HG03354 (cell line): Measurements from ENCODE around the gene MSN.
"Not testable (repeated sequence)": the region's sequence is repeated elsewhere in the genome, so short reads cannot be mapped to it uniquely, and the experiment has no call there.

Experiments
- ATAC-seq: cut with Tn5 transposase; IDR thresholded peaks from one replicate; pipeline ENCODE4 v1.9.1; 2021; ENCODE audit warnings: mild to moderate bottlenecking; ENCODE audit not compliant: unreplicated experiment, poor library complexity, severe bottlenecking

MSN gene

DNA sequence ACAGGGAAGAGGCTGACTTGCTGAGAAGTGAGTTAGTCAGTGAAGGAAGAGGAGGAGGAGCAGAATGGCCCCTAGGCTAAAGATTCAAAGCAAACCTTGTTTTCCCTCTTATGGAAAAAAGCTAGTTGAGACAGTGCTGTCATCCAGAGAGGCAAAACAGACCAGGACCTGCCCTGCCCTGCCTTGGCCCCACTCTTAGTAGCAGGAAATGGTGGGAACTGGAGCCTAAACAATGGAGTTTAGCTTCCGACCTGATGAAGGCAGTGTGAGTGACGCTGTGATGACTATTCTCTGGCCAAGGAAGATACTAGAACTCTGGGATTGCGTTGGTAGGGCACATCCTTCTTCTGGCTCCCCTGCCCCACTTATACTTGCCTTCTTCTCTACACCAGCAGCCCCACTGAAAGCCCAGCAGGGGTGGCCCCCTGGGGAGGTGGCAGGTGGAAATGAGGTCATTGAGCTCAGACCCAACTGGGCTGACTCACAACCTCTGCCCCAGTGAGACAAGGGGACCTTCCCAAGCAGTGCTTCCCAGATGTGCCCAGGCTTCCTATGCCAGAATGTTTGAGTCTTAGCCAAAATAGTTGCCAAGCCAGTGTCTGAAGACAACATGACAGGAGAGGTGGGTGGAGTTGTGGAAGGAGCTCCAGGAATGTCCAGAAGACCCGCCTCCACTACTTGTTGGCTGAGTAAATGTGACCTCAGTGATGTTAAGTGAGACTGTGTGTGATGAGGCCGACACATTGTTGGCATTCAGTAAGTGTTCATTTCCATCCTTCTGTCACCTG, 38.8 kb downstream of the MSN start:
- peak; percentile 63 for ATAC-seq

DNA sequence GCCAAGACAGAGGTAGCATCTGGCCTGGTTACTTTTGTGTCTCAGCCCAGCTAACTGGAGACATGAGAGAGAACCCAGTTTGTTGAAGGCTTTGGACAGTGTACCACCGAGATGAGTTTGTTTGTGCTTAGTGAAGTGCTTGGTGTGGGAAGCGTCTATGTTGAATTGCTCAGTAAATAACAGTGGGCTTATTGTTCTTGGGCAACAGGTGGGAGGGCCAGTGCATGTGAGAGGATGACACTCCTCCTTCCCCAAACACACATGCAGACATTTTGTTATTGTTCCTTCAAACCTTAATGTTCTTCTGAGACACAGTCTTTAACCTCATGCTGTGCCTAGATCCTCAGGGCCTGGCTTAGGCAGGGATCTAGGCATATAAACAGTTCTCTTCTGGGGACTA, 39.7 kb downstream of the MSN start:
- no peak for ATAC-seq

- no peak for ATAC-seq
These were observed 44.8 kb downstream of the MSN start for GRCh38 chrX:65712005-65712806.

GRCh38 chrX:65718538-65718937, 51.1 kb downstream of the MSN start:
- no peak for ATAC-seq

DNA sequence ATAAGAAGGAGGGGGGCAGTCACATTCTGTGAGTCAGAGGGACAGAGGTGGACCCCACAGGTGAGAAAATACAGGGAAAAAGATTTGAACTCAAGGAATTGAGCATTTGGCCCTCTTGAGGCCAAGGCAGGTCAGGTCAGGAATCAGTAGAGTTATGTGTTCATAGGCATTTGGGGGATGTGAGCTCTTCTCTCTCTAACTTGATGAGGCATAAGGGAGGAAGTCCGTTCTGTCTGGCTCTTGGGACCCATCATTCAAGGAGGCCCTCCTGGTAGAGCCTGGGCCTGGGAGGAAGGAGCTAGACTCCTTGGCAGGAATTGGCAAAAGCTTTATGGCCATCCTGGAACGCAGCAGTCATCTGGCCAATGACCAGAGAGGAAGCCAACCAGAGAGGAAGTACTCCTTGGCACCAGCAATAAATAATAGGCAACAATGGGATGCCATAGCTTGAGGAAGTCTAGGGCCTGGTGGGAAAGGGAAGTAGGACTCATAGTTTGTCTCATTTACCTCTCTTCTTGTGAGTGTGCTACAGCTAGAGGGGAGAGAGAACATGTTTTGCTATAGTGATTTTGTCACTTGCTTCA, 53.0 kb downstream of the MSN start:
- ATAC-seq, result no peak

- peak; percentile 81 for ATAC-seq
These were observed 56.3 kb downstream of the MSN start for GRCh38 chrX:65723706-65724105.

DNA sequence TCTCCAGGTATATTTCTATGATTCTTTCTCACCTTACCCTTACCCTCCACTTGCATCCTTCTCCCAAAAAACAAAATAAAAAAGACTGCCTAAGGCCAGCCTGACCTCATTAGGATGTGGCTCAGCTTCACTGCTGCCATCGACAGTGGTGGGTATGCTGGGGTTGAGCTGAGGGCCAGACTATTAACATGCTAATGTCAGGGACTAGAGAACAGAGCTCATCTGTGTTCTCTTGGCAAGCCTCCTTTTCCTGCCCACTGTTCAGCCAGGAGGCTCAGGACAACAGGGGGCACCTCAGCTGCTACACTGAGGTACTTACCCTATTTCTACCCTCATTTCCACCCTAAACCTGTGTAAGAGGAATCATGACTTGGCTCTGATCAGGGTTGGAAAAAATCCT, 59.3 kb downstream of the MSN start:
- ATAC-seq, result no peak

- no peak for ATAC-seq
These were observed 64.3 kb downstream of the MSN start for GRCh38 chrX:65731684-65732289.

DNA sequence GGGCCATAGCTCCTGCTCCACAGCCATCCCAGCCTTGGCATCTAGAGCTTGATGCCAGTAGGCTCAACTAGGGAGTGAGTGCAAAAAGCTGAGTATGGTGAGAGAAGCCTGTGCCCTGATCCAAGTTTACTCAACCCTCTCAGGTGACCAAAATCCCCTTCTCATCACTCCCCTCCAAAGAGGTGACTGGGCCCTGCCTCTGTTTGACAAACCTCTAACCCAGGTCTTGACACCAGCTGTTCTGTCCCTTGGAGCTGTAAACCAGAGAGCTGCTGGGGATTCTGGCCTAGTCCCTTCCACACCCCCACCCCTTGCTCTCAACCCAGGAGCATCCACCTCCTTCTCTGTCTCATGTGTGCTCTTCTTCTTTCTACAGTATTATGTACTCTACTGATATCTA, 73.5 kb downstream of the MSN start:
- no peak for ATAC-seq

DNA sequence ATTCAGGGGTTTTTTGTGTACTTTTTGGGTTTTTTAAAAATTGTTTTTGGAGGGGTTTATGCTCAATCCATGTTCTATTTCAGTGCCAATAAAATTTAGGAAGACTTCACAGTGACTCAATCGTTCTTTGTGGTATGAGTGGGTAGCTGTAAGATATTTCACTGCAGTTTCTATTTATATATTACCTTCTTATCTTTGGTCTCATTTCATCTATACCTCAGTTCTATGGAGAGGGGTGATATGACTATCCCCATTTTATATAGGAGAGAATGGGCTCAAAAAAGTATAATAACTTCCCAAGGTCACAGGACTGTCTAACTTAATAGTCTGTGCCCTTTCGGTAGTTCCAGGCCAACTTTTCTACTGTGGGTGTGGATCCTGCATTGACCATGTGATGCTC, 74.4 kb downstream of the MSN start:
- ATAC-seq, result no peak

DNA sequence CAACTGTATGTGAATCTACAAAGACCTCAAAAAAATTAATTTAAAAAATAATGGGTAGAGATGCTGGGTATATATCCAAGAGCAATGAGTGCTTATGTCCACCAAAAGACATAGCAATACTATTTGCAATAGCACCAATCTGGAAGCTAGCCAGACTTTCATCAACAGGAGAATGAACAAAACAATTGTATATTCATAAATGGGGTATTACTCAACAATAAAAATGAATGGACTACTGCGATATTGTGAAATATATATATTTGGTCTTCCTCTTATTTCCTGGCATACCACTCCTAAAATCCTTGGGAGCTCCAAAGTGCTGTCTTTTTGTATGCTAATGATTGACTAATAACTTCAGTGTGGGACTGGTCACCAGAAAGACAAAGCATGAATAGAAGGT, 77.5 kb downstream of the MSN start:
- no peak for ATAC-seq

GRCh38 chrX:65745427-65745826, 78.0 kb downstream of the MSN start:
- no peak for ATAC-seq

GRCh38 chrX:65745992-65746391, 78.5 kb downstream of the MSN start:
- no peak for ATAC-seq

DNA sequence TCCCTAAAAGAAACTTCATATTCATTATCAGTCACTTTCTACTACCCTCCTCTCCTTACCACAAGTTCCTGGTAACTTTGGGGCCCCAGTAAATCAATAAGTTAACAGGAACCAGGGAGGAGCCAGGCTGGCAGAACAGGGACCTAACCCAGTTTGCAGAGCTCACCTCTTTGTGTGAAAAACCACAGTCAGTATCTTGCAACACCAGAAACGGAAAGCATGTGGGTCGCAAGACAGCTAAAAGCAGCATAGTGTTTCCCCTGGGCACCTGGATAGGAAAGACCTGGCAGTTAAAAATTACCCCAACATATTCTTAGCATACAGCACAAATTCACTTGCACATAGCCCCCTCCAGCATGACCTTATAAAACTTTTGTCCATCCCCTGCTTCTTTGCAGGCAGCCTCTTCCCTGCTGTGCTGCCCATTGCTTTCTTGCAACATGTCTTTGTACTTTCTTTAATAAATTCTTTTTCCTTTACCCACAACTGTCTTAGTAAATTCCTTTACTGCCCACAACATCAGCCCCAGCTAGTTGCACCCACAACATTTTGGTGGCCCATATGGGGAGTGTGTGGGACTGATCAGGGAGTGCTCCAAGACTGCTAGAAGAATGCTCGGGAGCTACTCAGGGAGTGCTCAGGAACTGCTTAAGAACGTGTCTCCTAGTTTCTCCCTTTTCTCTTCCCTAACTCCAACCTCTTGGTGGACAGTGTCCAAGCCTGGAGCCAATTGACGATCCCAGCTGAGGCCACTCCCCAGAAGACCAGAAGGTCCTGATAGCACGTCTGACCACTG, 83.4 kb downstream of the MSN start:
- peak; percentile 91 for ATAC-seq

GRCh38 chrX:65751519-65751918, 84.1 kb downstream of the MSN start:
- ATAC-seq, result no peak

GRCh38 chrX:65752294-65752693, 84.8 kb downstream of the MSN start:
- no peak for ATAC-seq

DNA sequence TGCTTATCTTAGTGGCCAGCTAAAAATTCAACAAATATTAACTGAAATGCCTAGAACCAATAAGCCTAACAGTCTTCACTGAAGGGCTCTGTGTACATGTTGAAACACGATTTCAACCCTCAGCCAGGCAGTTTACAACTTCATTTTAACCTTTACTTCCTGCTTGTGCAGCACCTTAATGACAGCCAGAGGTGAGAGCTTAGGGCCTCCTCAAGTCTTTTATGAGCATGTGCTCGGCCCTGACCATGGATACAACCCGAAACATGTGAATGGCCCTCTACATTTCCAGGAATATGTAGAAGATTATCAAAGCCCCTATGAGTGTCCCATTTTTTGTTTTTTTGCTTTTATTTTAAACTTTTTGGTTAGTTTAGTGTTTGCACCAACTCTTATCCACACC, 88.3 kb downstream of the MSN start:
- no peak for ATAC-seq

GRCh38 chrX:65757943-65758342, 90.5 kb downstream of the MSN start:
- no peak for ATAC-seq

- no peak for ATAC-seq
These were observed 91.1 kb downstream of the MSN start for GRCh38 chrX:65758505-65758904.

DNA sequence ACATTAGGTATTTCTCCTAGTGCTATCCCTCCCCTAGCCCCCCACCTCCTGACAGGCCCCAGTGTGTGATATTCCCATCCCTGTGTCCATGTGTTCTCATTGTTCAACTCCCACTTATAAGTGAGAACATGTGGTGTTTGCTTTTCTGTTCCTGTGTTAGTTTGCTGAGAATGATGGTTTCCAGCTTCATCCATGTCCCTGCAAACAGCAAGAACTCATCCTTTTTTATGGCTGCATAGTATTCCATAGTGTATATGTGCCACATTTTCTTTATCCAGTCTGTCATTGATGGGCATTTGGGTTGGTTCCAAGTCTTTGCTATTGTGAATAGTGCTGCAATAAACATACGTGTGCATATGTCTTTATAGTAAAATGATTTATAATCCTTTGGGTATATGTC, 92.1 kb downstream of the MSN start:
- ATAC-seq, result not testable (repeated sequence)
